IPS-18c (cell line): ENCODE results near the gene PAPLN.
"Not testable (repeated sequence)": the region's sequence is repeated elsewhere in the genome, so short reads cannot be mapped to it uniquely, and the experiment has no call there.

ENCODE experiments used
- H3K4me3 ChIP-seq: 2 replicates; pipeline ENCODE4 v1.7.0; 2013; ENCODE audit warnings: low read depth, mild to moderate bottlenecking, low read length, moderate library complexity; ENCODE audit not compliant: insufficient read depth
- H3K9me3 ChIP-seq: one replicate; pipeline ENCODE4 v1.6.1; 2013; ENCODE audit warnings: mild to moderate bottlenecking, low read length, moderate library complexity; ENCODE audit not compliant: control insufficient read depth, insufficient read depth

Gene PAPLN

DNA sequence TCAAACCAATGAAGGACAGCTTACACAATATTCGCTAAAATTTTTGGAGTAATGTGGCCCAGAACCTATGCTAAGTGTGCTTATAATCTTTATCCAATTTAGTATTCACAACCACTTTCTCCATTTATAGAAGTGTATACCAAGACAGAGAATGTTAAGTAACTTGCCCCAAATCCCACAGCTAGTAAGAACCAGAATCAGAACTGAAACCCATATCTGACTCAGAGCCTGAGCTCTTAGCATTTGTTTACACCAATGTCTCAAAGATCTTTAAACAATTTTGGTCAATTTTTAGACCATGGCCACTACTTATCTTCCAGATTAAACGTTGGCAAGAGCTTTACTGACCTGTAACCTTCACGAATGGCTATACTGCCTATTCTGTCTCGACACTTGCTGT, 53.0 kb downstream of the PAPLN start:
- Histone ChIP-seq H3K9me3 (no peaks in the 10 kb centered on the region), H3K4me3 (no peak overlapping the region)

GRCh38 chr14:73293782-73294781, 56.8 kb downstream of the PAPLN start:
- Histone ChIP-seq H3K9me3 (no peaks in the 10 kb centered on the region), H3K4me3 (no peak overlapping the region)

DNA sequence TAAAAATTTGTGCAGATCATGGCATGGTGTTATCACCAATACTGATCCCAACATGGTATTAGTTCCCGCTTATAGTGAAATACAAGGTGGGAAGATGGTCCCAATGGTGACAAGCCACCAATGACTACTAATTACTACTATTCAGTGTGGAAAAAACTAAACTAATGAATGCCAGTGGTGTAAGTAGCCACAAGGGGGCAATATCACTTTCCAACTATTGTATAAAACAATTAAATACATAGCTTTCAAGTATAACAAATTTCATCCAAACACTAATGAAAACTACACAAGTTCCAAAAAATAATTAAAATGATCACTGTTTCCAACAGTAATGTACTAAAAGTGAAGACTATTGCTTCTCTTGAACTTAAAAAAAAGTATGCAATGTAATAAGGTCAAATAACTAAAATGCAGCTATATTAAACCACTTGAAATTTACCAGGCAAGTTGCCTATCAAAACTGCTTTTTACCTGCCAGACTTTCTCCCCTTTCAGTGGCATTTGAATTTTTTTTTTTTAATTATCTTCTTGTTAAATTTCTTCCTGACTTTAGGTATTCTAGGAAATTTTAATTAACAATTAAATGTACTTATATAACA, 58.0 kb downstream of the PAPLN start:
- Histone ChIP-seq H3K9me3 (no peaks in the 10 kb centered on the region), H3K4me3 (no peak overlapping the region)

DNA sequence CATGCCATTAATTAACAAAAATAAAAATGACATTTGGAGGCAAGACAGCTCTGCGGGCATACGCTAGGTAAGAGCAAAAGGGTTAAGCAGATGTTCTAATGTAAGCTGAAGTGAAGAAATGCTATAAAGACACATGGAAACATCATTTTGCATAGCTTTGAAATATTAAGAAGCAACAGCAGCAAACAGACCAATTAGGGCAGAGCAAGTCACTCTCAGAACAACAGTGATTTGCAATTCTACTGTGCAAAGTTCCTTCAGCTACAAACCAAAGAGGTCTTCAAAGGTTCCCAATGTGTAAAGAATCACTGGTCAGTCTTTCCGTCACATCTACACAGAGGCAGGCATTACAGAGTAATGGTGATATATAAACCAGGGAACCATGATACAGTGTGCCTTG, 68.2 kb downstream of the PAPLN start:
- Histone ChIP-seq H3K4me3 (no peak overlapping the region), H3K9me3 (no peaks in the 10 kb centered on the region)

GRCh38 chr14:73307261-73307660, 70.0 kb downstream of the PAPLN start:
- no peak overlapping the region for H3K4me3 ChIP-seq

DNA sequence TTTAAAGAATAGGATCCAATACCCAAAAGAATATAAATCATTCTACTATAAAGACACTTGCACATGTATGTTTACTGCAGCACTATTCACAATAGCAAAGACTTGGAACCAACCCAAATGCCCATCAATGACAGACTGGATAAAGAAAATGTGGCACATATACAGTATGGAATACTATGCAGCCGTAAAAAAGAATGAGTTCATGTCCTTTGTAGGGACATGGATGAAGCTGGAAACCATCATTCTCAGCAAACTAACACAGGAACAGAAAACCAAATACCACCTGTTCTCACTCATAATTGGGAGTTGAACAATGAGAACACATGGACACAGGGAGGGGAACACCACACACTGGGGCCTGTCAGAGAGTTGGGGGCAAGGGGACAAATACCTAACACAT, 71.9 kb downstream of the PAPLN start:
- not testable (repeated sequence) for H3K9me3 ChIP-seq, H3K4me3 ChIP-seq

More at GRCh38 chr14:73307261-73307660, 70.0 kb downstream of the PAPLN start:
- no peaks in the 10 kb centered on the region for H3K9me3 ChIP-seq

- Histone ChIP-seq H3K9me3 (no peaks in the 10 kb centered on the region), H3K4me3 (no peak overlapping the region)
These were observed 74.4 kb downstream of the PAPLN start for GRCh38 chr14:73311708-73312030.

DNA sequence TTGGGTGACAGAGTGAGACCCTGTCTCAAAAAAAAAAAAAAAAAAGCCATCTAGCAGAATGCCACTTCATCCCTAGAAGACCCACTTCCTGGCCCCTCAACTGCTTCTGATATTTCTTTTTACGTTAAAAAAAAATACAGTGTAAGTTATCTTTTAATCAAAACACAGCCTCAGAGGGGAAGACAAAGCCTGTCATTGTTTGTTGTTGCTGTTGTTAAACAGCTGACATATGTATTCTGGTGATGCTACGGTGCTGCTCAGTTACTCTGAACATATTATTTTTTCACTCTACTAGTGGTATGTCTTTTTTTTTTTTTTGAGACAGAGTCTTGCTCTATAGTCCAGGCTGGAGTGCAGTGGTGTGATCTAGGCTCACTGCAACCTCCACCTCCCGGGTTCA, 75.4 kb downstream of the PAPLN start:
- H3K4me3 ChIP-seq: no peak overlapping the region
- no peaks in the 10 kb centered on the region for H3K9me3 ChIP-seq

DNA sequence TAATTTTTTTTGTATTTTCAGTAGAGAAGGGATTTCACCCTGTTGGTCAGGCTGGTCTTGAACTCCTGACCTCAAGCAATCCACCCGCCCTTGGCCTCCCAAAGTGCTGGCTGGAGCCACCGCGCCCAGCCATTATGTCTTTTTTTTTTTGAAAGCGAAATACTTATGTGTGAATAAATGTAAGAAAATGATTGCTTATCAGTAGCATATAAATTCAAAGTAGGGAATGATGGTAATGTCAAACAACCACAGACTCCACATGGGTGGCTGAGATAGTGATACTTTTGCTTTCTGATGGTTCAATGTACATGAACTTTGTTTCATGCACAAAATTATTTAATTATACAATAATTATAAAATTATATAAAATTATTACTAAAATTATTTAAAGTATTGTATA, 75.8 kb downstream of the PAPLN start:
- Histone ChIP-seq H3K4me3 (no peak overlapping the region), H3K9me3 (no peaks in the 10 kb centered on the region)

DNA sequence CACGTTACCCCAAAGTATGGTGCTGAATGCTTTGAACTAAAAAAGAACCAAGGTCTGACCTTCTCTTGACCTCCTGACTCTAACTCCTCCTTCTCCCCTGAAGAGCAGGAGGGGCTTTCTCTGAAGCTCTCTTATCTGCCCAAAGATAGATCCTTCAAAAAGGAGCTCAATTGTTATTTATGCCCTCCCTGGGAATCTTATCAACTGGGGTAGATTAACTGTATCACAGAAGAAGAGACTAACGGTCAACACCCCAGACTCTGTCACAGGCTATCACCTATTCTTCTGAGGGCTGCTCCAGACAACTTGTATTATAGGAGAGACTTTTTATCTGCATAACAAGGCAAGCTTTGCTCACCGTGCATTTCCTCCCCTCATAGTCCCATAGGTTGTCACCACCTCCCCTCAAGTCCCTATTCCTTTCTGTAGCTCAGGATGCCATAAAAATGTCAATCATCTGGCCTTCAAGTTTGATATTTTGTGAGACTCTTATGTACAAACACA, 86.6 kb downstream of the PAPLN start:
- Histone ChIP-seq H3K9me3 (no peaks in the 10 kb centered on the region), H3K4me3 (no peak overlapping the region)
